Measurements from ENCODE around the gene FYCO1. TPM values are rescaled to one million over a fixed set of nuclear protein-coding genes. Genes with fewer than 3 reads are reported as not detected.

FYCO1 gene
- polyA plus RNA-seq, 1 donor (not counting 4 experiments of a cell fraction or from before 2014, with no cell fraction given), result 6.1 TPM

GRCh38 chr3:45878124-45878523, 117.5 kb downstream of the FYCO1 start:
- H3K4me2 ChIP-seq (ENCODE audit: control insufficient read depth, extremely low read depth, insufficient read depth, low read depth, low read length), result no peak overlapping the region
- TF ChIP-seq CTCF (optimal IDR thresholded peaks at IDR 0.05 in 1 of 3, IDR thresholded peaks at IDR 0.05 in 1 of 3, conservative IDR thresholded peaks at IDR 0.05 in 1 of 3; ENCODE audit: extremely low read depth in 1 of 3, insufficient read depth in 2 of 3, low read length in 3 of 3) (no peak), EZH2 (IDR thresholded peaks at IDR 0.05; ENCODE audit: low read length) (no peak)

GRCh38 chr3:45874677-45875346, 120.8 kb downstream of the FYCO1 start:
- Histone ChIP-seq H3K4me1 (ENCODE audit: control insufficient read depth, extremely low read depth, insufficient read depth, low read length) (no peaks in the 10 kb centered on the region), H2AFZ (ENCODE audit: control insufficient read depth, low read length) (no peak overlapping the region), H3K9me1 (ENCODE audit: control insufficient read depth, extremely low read depth, insufficient read depth, low read length) (no peaks in the 10 kb centered on the region), H3K79me2 (ENCODE audit: control insufficient read depth, insufficient read depth, low read length) (no peaks in the 10 kb centered on the region), H3K9ac (ENCODE audit: control insufficient read depth, extremely low read depth, insufficient read depth, low read length) (no peak overlapping the region), H3K9me3 (ENCODE audit: control insufficient read depth, low read depth, low read length) (no peaks in the 10 kb centered on the region), H3K36me3 (ENCODE audit: control insufficient read depth in 2 of 2, extremely low read depth in 1 of 2, insufficient read depth in 2 of 2, low read length in 2 of 2) (no peaks in the 10 kb centered on the region), H3K4me2 (ENCODE audit: control insufficient read depth, extremely low read depth, insufficient read depth, low read depth, low read length) (no peak overlapping the region), H3K27ac (ENCODE audit: control insufficient read depth, insufficient read depth, low read length) (no peak overlapping the region), H3K4me3 (ENCODE audit: control insufficient read depth in 2 of 3, extremely low read depth in 1 of 3, insufficient read depth in 2 of 3, low read depth in 1 of 3, low read length in 3 of 3) (no peak overlapping the region), H3K27me3 (ENCODE audit: control insufficient read depth, extremely low read depth, insufficient read depth, low read length) (peaks cover 13% of the 10 kb centered on the region), H4K20me1 (ENCODE audit: control insufficient read depth, extremely low read depth, insufficient read depth, low read length) (no peaks in the 10 kb centered on the region)
- DNase-seq (ENCODE audit: low read depth, low spot score) (no peak), FAIRE-seq (no peak)
- no peak for TF ChIP-seq EZH2 (IDR thresholded peaks at IDR 0.05; ENCODE audit: low read length)
- TF ChIP-seq CTCF (optimal IDR thresholded peaks at IDR 0.05 in 1 of 3, IDR thresholded peaks at IDR 0.05 in 1 of 3, conservative IDR thresholded peaks at IDR 0.05 in 1 of 3; ENCODE audit: extremely low read depth in 1 of 3, insufficient read depth in 2 of 3, low read length in 3 of 3), result no peak
- dilution Hi-C loops (cut with MboI; ENCODE audit: extremely low pct_ligation_motif_present, low sequenced_read_pairs), result no loop called here

More at GRCh38 chr3:45878124-45878523, 117.5 kb downstream of the FYCO1 start:
- dilution Hi-C loops (cut with MboI; ENCODE audit: extremely low pct_ligation_motif_present, low sequenced_read_pairs), result no loop called here
- no peaks in the 10 kb centered on the region for H3K9me3 ChIP-seq (ENCODE audit: control insufficient read depth, low read depth, low read length)
- FAIRE-seq, result no peak
- no peaks in the 10 kb centered on the region for H3K79me2 ChIP-seq (ENCODE audit: control insufficient read depth, insufficient read depth, low read length)
- no peaks in the 10 kb centered on the region for H3K9me1 ChIP-seq (ENCODE audit: control insufficient read depth, extremely low read depth, insufficient read depth, low read length)
- H4K20me1 ChIP-seq (ENCODE audit: control insufficient read depth, extremely low read depth, insufficient read depth, low read length), result no peaks in the 10 kb centered on the region
- no peaks in the 10 kb centered on the region for H3K36me3 ChIP-seq (ENCODE audit: control insufficient read depth in 2 of 2, extremely low read depth in 1 of 2, insufficient read depth in 2 of 2, low read length in 2 of 2)
- no peak overlapping the region for H3K9ac ChIP-seq (ENCODE audit: control insufficient read depth, extremely low read depth, insufficient read depth, low read length)
- H3K4me1 ChIP-seq (ENCODE audit: control insufficient read depth, extremely low read depth, insufficient read depth, low read length), result peaks cover 4% of the 10 kb centered on the region
- no peak overlapping the region for H2AFZ ChIP-seq (ENCODE audit: control insufficient read depth, low read length)
- no peak overlapping the region for H3K4me3 ChIP-seq (ENCODE audit: control insufficient read depth in 2 of 3, extremely low read depth in 1 of 3, insufficient read depth in 2 of 3, low read depth in 1 of 3, low read length in 3 of 3)
- DNase-seq (ENCODE audit: low read depth, low spot score), result no peak
- peaks cover 13% of the 10 kb centered on the region for H3K27me3 ChIP-seq (ENCODE audit: control insufficient read depth, extremely low read depth, insufficient read depth, low read length)
- no peak overlapping the region for H3K27ac ChIP-seq (ENCODE audit: control insufficient read depth, insufficient read depth, low read length)
